Renal cortex interstitium (tissue), 11 donors: ENCODE results near the gene PPM1H. TPM values are rescaled to one million over a fixed set of nuclear protein-coding genes. Genes with fewer than 3 reads are reported as not detected.
A peak's percentile ranks its signal among the peaks of the same experiment; 100 is the strongest.
"Not testable (repeated sequence)": the region's sequence is repeated elsewhere in the genome, so short reads cannot be mapped to it uniquely, and the experiment has no call there.

Experiments
- DNase-seq, 11 donors: peaks; one replicate each; pipeline ENCODE4 v3.0.0-alpha.2; 2013; ENCODE audit warnings: low read depth in 9 of 11, low spot score in 4 of 11; ENCODE audit errors: extremely low read depth in 1 of 11
- polyA plus RNA-seq, 3 donors: library from polyadenylated mRNA; unstranded; fragments of 120-200 nt; gene quantifications; one replicate each; pipeline ENCODE4 v1.2.1, GENCODE V29; 2013; ENCODE audit not compliant: insufficient read length in 3 of 3

PPM1H gene
- polyA plus RNA-seq, 3 donors = 26.9 to 30.2 (median 27.1) TPM

DNA sequence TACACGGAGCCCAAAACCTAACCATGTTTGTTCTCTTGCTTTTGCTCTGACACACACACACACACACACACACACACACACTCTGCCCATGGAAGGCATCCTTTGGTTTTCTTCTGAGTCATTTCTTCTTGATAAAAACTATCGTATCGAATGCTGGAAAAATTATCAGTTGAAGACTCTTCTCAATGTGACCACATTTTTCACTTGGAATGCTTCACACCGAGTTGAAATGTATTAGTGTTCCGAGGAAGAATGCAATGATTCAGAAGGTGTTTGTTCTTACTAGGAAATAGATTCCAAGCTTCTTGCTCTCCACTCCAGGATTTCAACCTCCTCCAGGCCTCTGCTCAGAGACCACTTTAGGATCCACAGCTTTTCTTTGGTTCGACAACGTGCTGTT, 242.1 kb downstream of the PPM1H start:
- DNase-seq = no peak

DNA sequence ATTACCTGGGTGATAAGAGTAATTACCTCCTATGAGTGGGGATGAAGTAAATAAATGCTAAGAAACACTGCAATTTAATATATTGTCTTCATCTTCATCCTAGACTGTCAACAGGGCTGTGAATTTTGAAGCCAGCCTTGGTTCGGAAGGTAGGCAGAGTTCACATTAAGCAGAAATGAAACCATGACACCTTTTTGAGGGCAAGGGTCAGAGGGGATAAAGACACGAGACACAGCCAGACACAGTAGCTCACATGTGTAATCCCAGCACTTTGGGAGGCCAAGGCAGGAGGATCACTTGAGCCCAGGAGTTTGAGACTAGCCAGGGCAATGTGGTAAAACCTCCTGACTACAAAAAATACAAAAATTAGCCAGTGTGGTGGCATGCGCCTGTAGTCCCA, 243.6 kb downstream of the PPM1H start:
- DNase-seq = no peak

DNA sequence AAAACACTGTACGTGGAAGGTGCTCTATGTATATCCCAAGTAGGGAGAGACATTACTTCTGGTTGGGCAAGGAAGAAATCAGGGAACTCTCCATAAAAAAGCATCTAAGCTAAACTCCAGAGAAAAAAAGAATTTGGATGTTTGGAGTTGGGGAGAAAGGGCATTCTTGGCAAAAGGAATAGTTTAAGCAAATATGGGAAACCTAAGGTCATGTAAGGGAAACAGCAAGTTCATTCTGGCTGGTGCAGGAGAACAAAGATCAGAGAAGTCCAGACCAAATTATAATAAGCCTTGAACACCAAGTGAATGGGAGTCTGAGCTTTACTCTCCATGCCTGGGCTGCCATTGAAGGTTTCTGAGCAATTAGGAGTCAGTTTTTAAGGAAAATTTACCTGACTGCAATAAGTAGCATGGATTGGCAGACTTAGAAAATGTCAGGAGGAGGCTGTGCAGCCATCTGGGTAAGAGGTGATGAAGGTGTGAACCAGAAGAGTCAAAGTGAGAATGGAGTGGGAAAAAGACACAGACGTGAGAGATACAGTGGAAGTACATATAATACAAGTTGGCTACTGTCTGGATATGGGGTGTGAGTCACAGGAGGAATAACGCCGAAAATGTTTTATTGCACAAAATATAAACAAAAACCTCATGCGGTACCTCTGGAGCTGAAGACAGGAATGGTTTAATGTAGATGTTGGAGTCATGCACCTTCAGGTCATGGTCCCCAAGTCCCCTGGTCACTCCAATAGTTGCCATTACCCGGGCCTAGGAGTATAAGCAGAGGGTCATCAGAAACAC, 245.7 kb downstream of the PPM1H start:
- no peak for DNase-seq

GRCh38 chr12:62686938-62687337, 248.0 kb downstream of the PPM1H start:
- no peak for DNase-seq

GRCh38 chr12:62684570-62685295, 250.2 kb downstream of the PPM1H start:
- no peak for DNase-seq

GRCh38 chr12:62683776-62684569, 251.0 kb downstream of the PPM1H start:
- DNase-seq = no peak

GRCh38 chr12:62681306-62681705, 253.6 kb downstream of the PPM1H start:
- no peak for DNase-seq

DNA sequence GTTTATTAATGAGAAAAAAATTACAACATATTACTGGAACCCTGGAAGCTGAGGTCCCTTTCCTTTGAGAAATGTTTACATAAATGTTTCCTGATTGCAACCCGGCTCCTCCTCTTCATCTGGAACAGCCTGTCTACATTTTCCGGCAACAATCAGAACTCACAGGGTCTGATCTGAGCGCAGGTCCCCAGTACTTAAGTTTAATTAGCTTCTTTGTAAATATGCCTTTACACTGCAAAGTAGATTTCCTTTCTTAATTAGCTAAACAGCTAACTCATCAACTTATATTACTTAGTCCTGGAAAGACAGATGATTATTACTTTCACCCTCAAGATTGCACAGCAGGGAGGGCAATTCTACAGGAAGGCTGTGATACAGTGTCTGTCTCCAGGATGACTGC, 255.3 kb downstream of the PPM1H start:
- DNase-seq = no peak

DNA sequence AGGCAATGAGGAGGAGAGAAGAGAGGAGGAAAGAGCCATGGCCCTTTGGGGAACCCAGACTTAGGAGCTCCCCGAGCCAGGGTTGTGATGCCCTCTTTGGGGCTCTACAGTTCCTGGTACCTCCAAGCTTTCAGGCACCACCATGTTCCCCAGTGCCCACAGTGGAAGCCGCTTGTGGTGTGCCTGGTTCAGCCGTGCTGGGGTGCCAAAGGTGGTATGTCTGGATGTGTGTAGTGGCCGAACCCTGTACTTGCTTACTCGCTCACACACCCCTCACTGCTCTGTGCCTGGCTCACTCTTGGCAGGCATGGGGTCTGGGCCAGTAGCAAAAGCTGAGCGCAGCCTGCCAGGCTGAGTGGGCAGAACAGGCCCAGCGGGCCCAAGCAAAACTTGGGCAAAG, 257.6 kb downstream of the PPM1H start:
- no peak for DNase-seq

DNA sequence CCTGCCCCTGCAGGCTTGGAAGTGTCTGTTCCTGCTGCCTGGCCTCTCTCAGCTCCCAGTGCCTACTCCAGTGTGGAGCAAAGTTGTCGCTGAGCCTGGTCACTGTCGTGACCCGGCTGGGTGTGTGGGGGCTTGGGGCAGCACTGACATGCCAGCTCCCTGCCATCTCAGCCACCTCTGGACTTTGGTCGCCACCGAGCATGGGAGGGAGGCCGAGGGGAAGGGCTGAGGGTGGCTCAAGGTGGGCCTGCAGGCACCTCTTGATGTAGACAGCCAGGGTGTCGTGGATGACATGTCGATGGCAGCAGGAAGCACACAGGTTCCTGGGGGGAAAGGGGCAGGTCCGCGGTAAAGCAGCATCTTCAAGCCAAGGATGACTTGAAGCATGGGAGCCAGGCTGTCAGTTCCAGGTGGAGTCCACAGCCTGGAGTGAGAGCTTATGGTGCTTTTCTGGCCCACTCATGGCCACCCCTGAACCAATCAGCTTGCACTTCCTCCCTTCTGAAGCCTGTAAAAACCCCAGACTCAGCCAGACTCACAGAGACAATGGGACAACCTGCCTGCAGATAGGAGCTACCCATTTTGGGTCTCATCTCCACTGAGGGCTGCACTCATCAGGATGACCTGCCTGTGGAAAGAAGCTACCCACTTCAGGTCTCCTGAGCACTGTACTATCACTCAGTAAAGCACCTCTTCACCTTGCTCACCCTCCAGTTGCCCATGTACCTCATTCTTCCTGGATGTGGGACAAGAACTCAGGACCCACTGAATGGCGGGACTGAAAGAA, 258.2 kb downstream of the PPM1H start:
- DNase-seq = no peak

DNA sequence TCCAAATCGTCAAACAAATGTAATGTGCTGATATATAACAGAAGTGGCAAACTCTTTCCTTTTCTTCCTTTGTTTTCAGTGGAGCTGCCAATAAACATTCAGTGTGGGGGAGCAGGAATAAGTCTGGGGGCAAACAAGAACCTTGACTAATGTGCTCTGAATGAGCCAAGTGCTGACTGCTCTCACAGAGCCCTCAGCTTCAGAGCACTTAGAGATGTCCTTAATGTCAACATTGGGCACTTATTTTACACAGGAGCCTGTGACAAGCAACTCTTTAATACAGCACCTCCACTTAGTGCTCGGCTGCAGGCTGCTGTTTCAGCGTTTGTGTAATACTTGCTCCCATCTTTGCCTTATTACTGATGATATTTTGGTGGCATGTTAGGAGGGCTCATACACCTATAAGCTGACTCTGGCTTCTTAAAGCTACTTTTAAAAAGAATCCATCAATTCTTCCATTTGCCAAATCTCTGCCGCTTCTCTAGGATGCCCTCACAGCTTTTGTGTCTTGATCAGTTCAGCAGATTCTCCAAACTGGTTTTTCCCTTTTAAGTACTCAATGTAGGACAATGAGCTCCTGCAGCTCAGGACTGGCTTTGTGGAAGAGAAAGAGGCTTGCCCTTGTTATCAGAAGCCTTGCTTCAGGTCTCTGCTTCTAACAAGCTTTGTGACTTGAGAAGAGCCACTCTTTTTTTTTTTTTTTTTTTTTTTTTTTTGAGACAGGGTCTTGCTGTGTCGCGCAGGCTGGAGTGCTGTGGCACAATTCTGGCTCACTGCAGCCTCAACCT, 261.7 kb downstream of the PPM1H start:
- no peak for DNase-seq

DNA sequence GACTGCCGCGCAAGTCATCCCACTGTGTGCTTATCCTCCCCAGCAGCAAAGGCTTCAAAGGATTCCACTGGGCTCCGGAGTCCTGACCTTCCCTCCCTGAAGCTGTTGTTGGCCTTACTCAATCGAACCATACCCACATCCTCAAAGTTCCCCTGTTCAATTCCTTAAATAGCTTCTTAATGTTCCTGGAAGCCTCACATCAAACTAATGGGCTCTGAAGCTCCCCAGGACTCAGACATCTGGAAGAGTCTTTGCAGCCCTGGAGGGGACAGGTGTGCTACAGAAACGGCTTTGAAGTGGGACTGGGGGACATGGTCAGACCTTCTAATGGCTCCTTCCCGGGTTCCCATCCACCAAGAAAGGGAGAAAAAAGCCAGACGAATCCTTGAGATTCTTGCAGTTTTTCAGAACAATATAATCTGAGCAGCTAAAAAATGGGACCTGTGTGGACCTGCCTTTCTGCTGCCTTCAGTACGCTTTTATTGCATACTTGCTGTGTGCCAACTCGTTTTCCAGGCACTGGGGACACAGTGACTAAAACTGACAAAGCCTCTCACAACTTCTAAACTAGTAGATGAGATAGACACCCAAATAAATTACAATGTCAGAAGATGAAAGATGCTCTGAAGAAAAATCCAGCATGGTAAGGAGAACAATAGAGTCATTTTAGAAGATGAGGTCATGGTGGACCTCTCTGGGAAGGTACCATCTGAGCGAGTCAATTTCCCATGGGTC, 263.8 kb downstream of the PPM1H start:
- no peak for DNase-seq

DNA sequence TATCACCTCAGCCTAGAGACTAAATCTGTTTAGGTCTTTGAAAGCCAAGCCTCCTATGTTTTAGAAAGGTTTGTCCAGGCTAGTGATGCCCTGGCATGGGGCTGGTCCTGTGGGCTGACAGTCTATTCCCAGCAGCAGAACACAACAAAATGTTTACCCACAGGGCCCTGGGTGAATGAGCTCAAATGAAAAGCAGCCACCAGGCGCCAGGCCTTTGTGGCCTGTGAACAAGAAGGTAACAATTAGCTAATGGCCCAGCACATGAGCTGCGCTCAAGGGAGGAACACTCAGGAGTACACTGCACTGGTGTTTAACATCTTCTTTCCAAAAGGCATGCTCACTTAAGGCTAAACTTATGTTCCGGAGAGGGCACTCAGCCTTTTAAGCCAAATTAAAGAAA, 266.2 kb downstream of the PPM1H start:
- no peak for DNase-seq

DNA sequence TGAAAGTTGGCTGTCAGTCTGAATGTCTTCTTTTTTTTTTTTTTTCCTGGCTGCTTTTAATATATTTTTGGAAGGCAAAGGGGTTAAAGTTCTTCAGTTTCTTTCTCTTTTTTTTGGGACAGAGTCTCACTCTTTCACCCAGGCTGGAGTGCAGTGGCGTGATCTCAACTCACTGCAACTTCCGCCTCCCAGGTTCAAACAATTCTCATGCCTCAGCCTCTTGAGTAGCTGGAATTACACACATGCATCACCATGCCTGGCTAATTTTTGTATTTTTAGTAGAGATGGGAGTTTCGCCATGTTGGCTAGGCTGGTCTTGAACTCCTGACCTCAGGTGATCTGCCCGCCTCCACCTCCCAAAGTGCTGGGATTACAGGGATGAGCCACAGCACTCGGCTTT, 270.0 kb downstream of the PPM1H start:
- not testable (repeated sequence) for DNase-seq

DNA sequence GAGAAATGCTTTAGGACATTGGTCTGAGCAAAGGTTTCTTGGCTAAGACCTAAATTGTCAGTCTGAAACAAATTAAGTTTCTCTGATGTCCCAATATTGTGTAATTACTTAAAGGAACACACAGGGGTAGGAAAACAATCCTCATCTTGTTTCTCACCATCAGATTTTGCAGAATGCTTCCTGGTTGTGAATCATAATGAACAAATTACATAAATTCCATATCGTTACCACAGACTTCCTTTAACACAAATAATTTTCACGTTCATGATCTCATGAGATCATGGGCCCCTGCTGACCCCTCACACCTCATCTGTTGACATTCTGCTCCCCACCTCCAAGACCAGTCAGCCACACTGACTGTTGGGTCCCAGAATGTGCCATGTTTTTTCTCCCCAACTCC, 274.2 kb downstream of the PPM1H start:
- no peak for DNase-seq

GRCh38 chr12:62659453-62660295, 275.3 kb downstream of the PPM1H start:
- peak in 1 of 11 donors; percentile 22 for DNase-seq

- no peak for DNase-seq
Observed at GRCh38 chr12:62658910-62659309, 276.0 kb downstream of the PPM1H start.
